Esophagus muscularis mucosa (tissue), 4 donors: ENCODE data around the gene MAP6D1.

Experiments
- EP300 ChIP-seq: sonication (generic); formaldehyde crosslinking; IDR thresholded peaks from one replicate; pipeline ENCODE4 v1.6.1; 2017; ENCODE audit warnings: antibody characterized with exemption
- POLR2A ChIP-seq: fragments of 450-650 bp; IDR thresholded peaks from one replicate; pipeline ENCODE4 v1.6.1; 2017; ENCODE audit warnings: antibody characterized with exemption, moderate library complexity, mild to moderate bottlenecking, low read depth
- POLR2AphosphoS5 ChIP-seq, 2 donors: sonication (generic); formaldehyde crosslinking; IDR thresholded peaks; one replicate each; pipeline ENCODE4 v1.6.1; 2017; ENCODE audit warnings: antibody characterized with exemption in 2 of 2
- TF ChIP-seq, protein P1 (sequence below), 3 experiments: fragments of 200-600 bp in 2 of 3; fragments of 450-650 bp in 1 of 3; sonication (generic) in 2 of 3; IDR thresholded peaks; one replicate each; pipeline ENCODE4 v1.5.1; 2017 to 2019; ENCODE audit warnings: antibody characterized with exemption in 3 of 3, mild to moderate bottlenecking in 2 of 3, moderate library complexity in 1 of 3

DNA sequence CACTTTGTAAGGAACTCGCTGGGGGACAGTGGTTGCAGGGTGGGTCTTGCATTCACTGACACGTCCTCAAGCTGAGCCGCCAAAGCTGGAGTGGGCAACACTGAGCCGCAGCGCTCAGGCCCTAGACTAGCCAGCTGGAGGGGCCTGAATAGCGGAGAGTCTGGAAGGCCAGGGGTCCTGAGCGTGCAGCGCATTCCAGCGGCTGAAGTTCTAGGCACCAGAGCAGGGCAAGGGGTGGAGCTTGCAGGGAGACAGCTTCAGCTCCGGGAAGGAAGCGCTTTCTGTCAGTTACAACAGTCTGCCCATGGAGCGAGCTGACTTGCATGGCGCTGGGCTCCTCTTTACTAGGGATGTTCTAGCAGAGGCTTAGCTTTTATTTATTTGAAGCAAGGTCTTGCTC lies 2.7 kb downstream of the MAP6D1 start:
- TF ChIP-seq POLR2A (no peak), POLR2AphosphoS5 (IDR thresholded peaks at IDR 0.05) (no peak), EP300 (no peak)
- TF ChIP-seq, protein P1, sequence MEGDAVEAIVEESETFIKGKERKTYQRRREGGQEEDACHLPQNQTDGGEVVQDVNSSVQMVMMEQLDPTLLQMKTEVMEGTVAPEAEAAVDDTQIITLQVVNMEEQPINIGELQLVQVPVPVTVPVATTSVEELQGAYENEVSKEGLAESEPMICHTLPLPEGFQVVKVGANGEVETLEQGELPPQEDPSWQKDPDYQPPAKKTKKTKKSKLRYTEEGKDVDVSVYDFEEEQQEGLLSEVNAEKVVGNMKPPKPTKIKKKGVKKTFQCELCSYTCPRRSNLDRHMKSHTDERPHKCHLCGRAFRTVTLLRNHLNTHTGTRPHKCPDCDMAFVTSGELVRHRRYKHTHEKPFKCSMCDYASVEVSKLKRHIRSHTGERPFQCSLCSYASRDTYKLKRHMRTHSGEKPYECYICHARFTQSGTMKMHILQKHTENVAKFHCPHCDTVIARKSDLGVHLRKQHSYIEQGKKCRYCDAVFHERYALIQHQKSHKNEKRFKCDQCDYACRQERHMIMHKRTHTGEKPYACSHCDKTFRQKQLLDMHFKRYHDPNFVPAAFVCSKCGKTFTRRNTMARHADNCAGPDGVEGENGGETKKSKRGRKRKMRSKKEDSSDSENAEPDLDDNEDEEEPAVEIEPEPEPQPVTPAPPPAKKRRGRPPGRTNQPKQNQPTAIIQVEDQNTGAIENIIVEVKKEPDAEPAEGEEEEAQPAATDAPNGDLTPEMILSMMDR (IDR thresholded peaks at IDR 0.05): no peak
